ENCODE measurements around the gene SETDB1.

- no peak for TF ChIP-seq CTCF (IDR thresholded peaks at IDR 0.05; ENCODE audit: insufficient read depth, low read depth, low read length)
- no peak for TF ChIP-seq EZH2 (IDR thresholded peaks at IDR 0.05; ENCODE audit: insufficient read depth, low read length)
Measured at GRCh38 chr1:150912623-150913022, 13.5 kb upstream of the SETDB1 start.

All from astrocyte (in vitro differentiated cells and primary cell).